SK-N-SH (cell line): Measurements from ENCODE around the gene CDC42SE1. TPM values are rescaled to one million over a fixed set of nuclear protein-coding genes. Genes with fewer than 3 reads are reported as not detected.

ENCODE experiments used
- CTCF ChIA-PET: fragments of 300-600, 350-600 bp; formaldehyde crosslinking; extraction: SDS; loops from one replicate; lab custom pipeline; 2021; lab: Yijun Ruan, JAX
- POLR2A ChIA-PET: fragments of 350-600 bp; sonication (Branson Sonifier 250); formaldehyde crosslinking; extraction: SDS; loops from one replicate; lab custom pipeline; 2020; ENCODE audit warnings: antibody characterized with exemption, inconsistent platforms; lab: Yijun Ruan, JAX
- DNase-seq: peaks from one replicate; pipeline ENCODE4 v3.0.0; 2012
- H2AFZ ChIP-seq: fragments of 200-600 bp; sonication (generic); 2 replicates; pipeline ENCODE4 v1.8.1; 2016; ENCODE audit warnings: antibody characterized with exemption, mild to moderate bottlenecking, low read depth
- H3F3A ChIP-seq: fragments of 200-600 bp; sonication (generic); replicated peaks from 2 replicates; pipeline ENCODE3; 2016; ENCODE audit warnings: antibody characterized with exemption, mild to moderate bottlenecking; ENCODE audit not compliant: insufficient read depth
- H3K27ac ChIP-seq, 2 experiments: fragments of 200-500 bp in 1 of 2; fragments of 200-600 bp in 1 of 2; sonication (Bioruptor generic) in 1 of 2; sonication (generic), shearing (Covaris generic) in 1 of 2; 2 replicates each; pipeline versions ENCODE4 v1.5.1 to v1.6.1; 2014 to 2016; ENCODE audit warnings: low read depth in 2 of 2, inconsistent platforms in 1 of 2, low read length in 1 of 2, mild to moderate bottlenecking in 1 of 2, mixed read lengths in 1 of 2
- H3K27me3 ChIP-seq: fragments of 200-600 bp; sonication (generic), shearing (Covaris generic); 2 replicates; pipeline ENCODE4 v1.6.1; 2016; ENCODE audit warnings: mixed run types; ENCODE audit not compliant: insufficient read depth
- H3K36me3 ChIP-seq, 2 experiments: fragments of 200-500 bp in 1 of 2; fragments of 200-600 bp in 1 of 2; sonication (Bioruptor generic) in 1 of 2; sonication (generic) in 1 of 2; replicated peaks in 1 of 2; 2 replicates each; pipeline versions ENCODE3 to v1.5.1; 2014 to 2016; ENCODE audit warnings: low read length in 1 of 2, mild to moderate bottlenecking in 1 of 2; ENCODE audit not compliant: insufficient read depth in 2 of 2, control insufficient read depth in 1 of 2
- H3K4me1 ChIP-seq, 2 experiments: fragments of 200-500 bp in 1 of 2; fragments of 200-600 bp in 1 of 2; sonication (Bioruptor generic) in 1 of 2; sonication (generic), shearing (Covaris generic) in 1 of 2; 2 replicates each; pipeline versions ENCODE4 v1.5.1 to v1.6.1; 2014 to 2016; ENCODE audit warnings: low read depth in 1 of 2, low read length in 1 of 2, mixed run types in 1 of 2; ENCODE audit not compliant: insufficient read depth in 2 of 2, control insufficient read depth in 1 of 2
- H3K4me2 ChIP-seq: fragments of 200-600 bp; sonication (generic), shearing (Covaris generic); 2 replicates; pipeline ENCODE4 v1.6.1; 2017; ENCODE audit warnings: mixed run types
- H3K4me3 ChIP-seq, 2 experiments: fragments of 200-500 bp in 1 of 2; fragments of 200-600 bp in 1 of 2; sonication (Bioruptor generic) in 1 of 2; sonication (generic), shearing (Covaris generic) in 1 of 2; 2 replicates each; pipeline versions ENCODE4 v1.5.1 to v1.8.1; 2014 to 2016; ENCODE audit warnings: low read depth in 2 of 2, inconsistent platforms in 1 of 2, low read length in 1 of 2, mild to moderate bottlenecking in 1 of 2, mixed read lengths in 1 of 2, moderate library complexity in 1 of 2
- H3K79me2 ChIP-seq: fragments of 200-600 bp; sonication (generic); 2 replicates; pipeline ENCODE4 v1.8.1; 2017; ENCODE audit warnings: mild to moderate bottlenecking; ENCODE audit not compliant: insufficient read depth
- H3K9ac ChIP-seq: fragments of 200-600 bp; sonication (generic); 2 replicates; pipeline ENCODE4 v1.6.1; 2017; ENCODE audit warnings: mixed run types
- H3K9me2 ChIP-seq: fragments of 200-600 bp; sonication (generic); 2 replicates; pipeline ENCODE4 v1.6.1; 2017; ENCODE audit warnings: mixed run types
- H3K9me3 ChIP-seq: fragments of 200-600 bp; sonication (generic); 2 replicates; pipeline ENCODE4 v1.6.1; 2017; ENCODE audit warnings: mixed run types, mild to moderate bottlenecking, moderate library complexity
- H4K20me1 ChIP-seq: fragments of 200-600 bp; sonication (generic); 2 replicates; pipeline ENCODE4 v1.6.1; 2017; ENCODE audit warnings: mild to moderate bottlenecking, mixed run types; ENCODE audit not compliant: insufficient read depth
- ELF1 ChIP-seq: IDR thresholded peaks from 2 replicates; pipeline ENCODE4 v1.4.0; 2012
- EZH2phosphoT487 ChIP-seq: fragments of 200-600 bp; sonication (generic); IDR thresholded peaks from 2 replicates; pipeline ENCODE4 v1.6.1; 2017; ENCODE audit warnings: low read depth, mixed run types, mild to moderate bottlenecking, antibody characterized with exemption, moderate library complexity, borderline replicate concordance
- FOSL2 ChIP-seq: IDR thresholded peaks from 2 replicates; pipeline ENCODE4 v1.4.0; 2012; ENCODE audit warnings: low read depth, mild to moderate bottlenecking, moderate library complexity, borderline replicate concordance
- FOXM1 ChIP-seq: IDR thresholded peaks from 2 replicates; pipeline ENCODE4 v1.4.0; 2012; ENCODE audit warnings: low read depth, mild to moderate bottlenecking
- GABPA ChIP-seq: IDR thresholded peaks from 2 replicates; pipeline ENCODE4 v1.4.0; 2012; ENCODE audit warnings: low read depth, mild to moderate bottlenecking
- IRF3 ChIP-seq: fragments of 150-350 bp; IDR thresholded peaks from 2 replicates; pipeline ENCODE4 v1.6.1; 2016; ENCODE audit warnings: mild to moderate bottlenecking, low read depth, low read length
- JUND ChIP-seq: IDR thresholded peaks from 2 replicates; pipeline ENCODE4 v1.4.0; 2012
- MAX ChIP-seq: IDR thresholded peaks from 2 replicates; pipeline ENCODE4 v1.4.0; 2012; ENCODE audit warnings: low read depth
- MXI1 ChIP-seq: IDR thresholded peaks from 2 replicates; pipeline ENCODE4 v1.6.1; 2012; ENCODE audit warnings: mild to moderate bottlenecking, low read depth, low read length, improper control_type of control experiment
- NFIC ChIP-seq: IDR thresholded peaks from 2 replicates; pipeline ENCODE4 v1.4.0; 2012; ENCODE audit warnings: borderline replicate concordance
- POLR2AphosphoS5 ChIP-seq: IDR thresholded peaks from 2 replicates; pipeline ENCODE4 v1.6.1; 2012; ENCODE audit warnings: low read depth, low read length
- RAD21 ChIP-seq: IDR thresholded peaks from 2 replicates; pipeline ENCODE4 v1.6.1; 2012; ENCODE audit warnings: mild to moderate bottlenecking, low read length
- RCOR1 ChIP-seq: fragments of 150-350 bp; IDR thresholded peaks from 2 replicates; pipeline ENCODE4 v1.6.1; 2017; ENCODE audit warnings: antibody characterized with exemption, low read length
- RXRA ChIP-seq: IDR thresholded peaks from 2 replicates; pipeline ENCODE4 v1.4.0; 2012; ENCODE audit warnings: low read depth, mild to moderate bottlenecking, borderline replicate concordance
- SIN3A ChIP-seq: IDR thresholded peaks from 2 replicates; pipeline ENCODE4 v1.6.1; 2012; ENCODE audit warnings: low read depth, mild to moderate bottlenecking, low read length, moderate library complexity, borderline replicate concordance
- TAF1 ChIP-seq: IDR thresholded peaks from 2 replicates; pipeline ENCODE4 v1.6.1; 2012; ENCODE audit warnings: low read depth, mild to moderate bottlenecking, low read length, moderate library complexity, borderline replicate concordance
- USF1 ChIP-seq: IDR thresholded peaks from 2 replicates; pipeline ENCODE4 v1.4.0; 2012; ENCODE audit warnings: low read depth, borderline replicate concordance
- YY1 ChIP-seq: IDR thresholded peaks from 2 replicates; pipeline ENCODE4 v1.4.0; 2012; ENCODE audit warnings: low read depth, mild to moderate bottlenecking
- WGBS: methylation state at CpG from one replicate; pipeline ENCODE4 v1.1.6; 2017; ENCODE audit warnings: low lambda C conversion rate; 5-methylcytosine and 5-hydroxymethylcytosine counted together
- polyA plus RNA-seq, 3 experiments: library from polyadenylated mRNA; depleted of rRNA; stranded (reverse); fragments of >200 nt; gene quantifications; 2 replicates each; pipeline ENCODE4 v1.2.3, GENCODE V29; 2012
- TF ChIP-seq, protein P1 (sequence below): fragments of 200-600 bp; sonication (generic); IDR thresholded peaks from 2 replicates; pipeline ENCODE4 v1.6.1; 2017; ENCODE audit warnings: antibody characterized with exemption, mild to moderate bottlenecking, moderate library complexity
- TF ChIP-seq, protein P2 (sequence below): fragments of 150-350 bp; IDR thresholded peaks from 2 replicates; pipeline ENCODE4 v1.6.1; 2017; ENCODE audit warnings: antibody characterized with exemption, low read length, low read depth, borderline replicate concordance
- TF ChIP-seq, protein P3 (sequence below): IDR thresholded peaks from 2 replicates; pipeline ENCODE4; 2012

CDC42SE1 gene
- polyA plus RNA-seq, 1 of the 3 experiments (the other 2 are of a cell fraction) = 47.8 TPM

DNA sequence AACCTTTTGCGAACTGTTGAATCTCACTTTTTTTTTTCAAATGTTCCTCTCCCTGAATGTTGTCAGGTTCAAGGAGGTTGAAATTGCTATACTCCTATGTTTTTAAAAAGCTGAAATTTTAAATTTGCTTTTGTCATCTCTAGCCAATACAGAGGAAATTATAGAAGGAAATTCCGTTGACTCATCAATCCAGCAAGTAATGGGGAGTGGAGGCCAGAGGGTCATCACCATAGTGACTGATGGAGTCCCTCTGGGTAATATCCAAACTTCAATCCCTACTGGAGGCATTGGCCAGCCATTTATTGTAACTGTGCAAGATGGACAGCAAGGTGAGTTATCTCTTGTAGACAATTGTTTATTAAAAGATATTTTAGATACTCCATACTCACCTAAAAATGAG lies 47.5 kb upstream of the CDC42SE1 start:
- H3K36me3 ChIP-seq = no peaks in the 10 kb centered on the region
- no peak for DNase-seq
- H3K4me3 ChIP-seq = no peak overlapping the region
- H3K4me2 ChIP-seq = peak overlapping the region; percentile 29; the same call in 1 of the 2 replicates
- CTCF ChIA-PET = interaction anchor here (1.7 kb wide), 1 partner anchor 50 kb away, joined by 5 read pairs; the partner anchor contains the start of gene TNFAIP8L2
- no peaks in the 10 kb centered on the region for H3K9me3 ChIP-seq
- no peak for TF ChIP-seq USF1
- no peak for TF ChIP-seq GABPA
- TF ChIP-seq RXRA = peak; percentile 34; the same call in 1 of the 2 replicates
- 57% methylated on average over 2 of the region's 2 CpGs for WGBS
- peak overlapping the region in 1 of 2 experiments; percentile 48; a peak in 2 of 4 replicates for H3K27ac ChIP-seq
- no peak overlapping the region for H3K9ac ChIP-seq
- POLR2A ChIA-PET = no interaction called here
- no peaks in the 10 kb centered on the region for H3K79me2 ChIP-seq
- H3K27me3 ChIP-seq = no peaks in the 10 kb centered on the region
- H2AFZ ChIP-seq = peak overlapping the region; percentile 68; the same call in 1 of the 2 replicates
- peaks cover 0 to 7% of the 10 kb centered on the region in 2 experiments; a peak in 2 of 4 replicates for H3K4me1 ChIP-seq
- H4K20me1 ChIP-seq = no peaks in the 10 kb centered on the region
- H3F3A ChIP-seq = no peaks in the 10 kb centered on the region
- H3K9me2 ChIP-seq = no peaks in the 10 kb centered on the region

GRCh38 chr1:151104630-151105029 lies 45.2 kb upstream of the CDC42SE1 start:
- peaks cover 0 to 7% of the 10 kb centered on the region in 2 experiments; a peak in 2 of 4 replicates for H3K4me1 ChIP-seq
- no peaks in the 10 kb centered on the region for H3K27me3 ChIP-seq
- H3K27ac ChIP-seq = no peak overlapping the region
- POLR2A ChIA-PET = no interaction called here
- no peaks in the 10 kb centered on the region for H3K9me2 ChIP-seq
- H3K36me3 ChIP-seq = no peaks in the 10 kb centered on the region
- H3K9ac ChIP-seq = no peak overlapping the region
- no peak overlapping the region for H3K4me3 ChIP-seq
- H3K9me3 ChIP-seq = no peaks in the 10 kb centered on the region
- TF ChIP-seq RAD21 (no peak), MXI1 (no peak), EZH2phosphoT487 (no peak), FOSL2 (no peak), IRF3 (no peak), JUND (no peak), MAX (no peak), FOXM1 (no peak), ELF1 (no peak), TAF1 (no peak), POLR2AphosphoS5 (no peak), NFIC (no peak), USF1 (no peak), SIN3A (no peak), RXRA (no peak), RCOR1 (no peak), YY1 (no peak)
- TF ChIP-seq, protein P1, sequence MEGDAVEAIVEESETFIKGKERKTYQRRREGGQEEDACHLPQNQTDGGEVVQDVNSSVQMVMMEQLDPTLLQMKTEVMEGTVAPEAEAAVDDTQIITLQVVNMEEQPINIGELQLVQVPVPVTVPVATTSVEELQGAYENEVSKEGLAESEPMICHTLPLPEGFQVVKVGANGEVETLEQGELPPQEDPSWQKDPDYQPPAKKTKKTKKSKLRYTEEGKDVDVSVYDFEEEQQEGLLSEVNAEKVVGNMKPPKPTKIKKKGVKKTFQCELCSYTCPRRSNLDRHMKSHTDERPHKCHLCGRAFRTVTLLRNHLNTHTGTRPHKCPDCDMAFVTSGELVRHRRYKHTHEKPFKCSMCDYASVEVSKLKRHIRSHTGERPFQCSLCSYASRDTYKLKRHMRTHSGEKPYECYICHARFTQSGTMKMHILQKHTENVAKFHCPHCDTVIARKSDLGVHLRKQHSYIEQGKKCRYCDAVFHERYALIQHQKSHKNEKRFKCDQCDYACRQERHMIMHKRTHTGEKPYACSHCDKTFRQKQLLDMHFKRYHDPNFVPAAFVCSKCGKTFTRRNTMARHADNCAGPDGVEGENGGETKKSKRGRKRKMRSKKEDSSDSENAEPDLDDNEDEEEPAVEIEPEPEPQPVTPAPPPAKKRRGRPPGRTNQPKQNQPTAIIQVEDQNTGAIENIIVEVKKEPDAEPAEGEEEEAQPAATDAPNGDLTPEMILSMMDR = no peak
- TF ChIP-seq, protein P2, sequence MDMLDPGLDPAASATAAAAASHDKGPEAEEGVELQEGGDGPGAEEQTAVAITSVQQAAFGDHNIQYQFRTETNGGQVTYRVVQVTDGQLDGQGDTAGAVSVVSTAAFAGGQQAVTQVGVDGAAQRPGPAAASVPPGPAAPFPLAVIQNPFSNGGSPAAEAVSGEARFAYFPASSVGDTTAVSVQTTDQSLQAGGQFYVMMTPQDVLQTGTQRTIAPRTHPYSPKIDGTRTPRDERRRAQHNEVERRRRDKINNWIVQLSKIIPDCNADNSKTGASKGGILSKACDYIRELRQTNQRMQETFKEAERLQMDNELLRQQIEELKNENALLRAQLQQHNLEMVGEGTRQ = no peak
- TF ChIP-seq, protein P3, sequence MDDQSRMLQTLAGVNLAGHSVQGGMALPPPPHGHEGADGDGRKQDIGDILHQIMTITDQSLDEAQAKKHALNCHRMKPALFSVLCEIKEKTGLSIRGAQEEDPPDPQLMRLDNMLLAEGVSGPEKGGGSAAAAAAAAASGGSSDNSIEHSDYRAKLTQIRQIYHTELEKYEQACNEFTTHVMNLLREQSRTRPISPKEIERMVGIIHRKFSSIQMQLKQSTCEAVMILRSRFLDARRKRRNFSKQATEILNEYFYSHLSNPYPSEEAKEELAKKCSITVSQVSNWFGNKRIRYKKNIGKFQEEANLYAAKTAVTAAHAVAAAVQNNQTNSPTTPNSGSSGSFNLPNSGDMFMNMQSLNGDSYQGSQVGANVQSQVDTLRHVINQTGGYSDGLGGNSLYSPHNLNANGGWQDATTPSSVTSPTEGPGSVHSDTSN = no peak
- no peak overlapping the region for H2AFZ ChIP-seq
- no peak for DNase-seq
- no peaks in the 10 kb centered on the region for H3K79me2 ChIP-seq
- H3K4me2 ChIP-seq = no peak overlapping the region
- H3F3A ChIP-seq = no peaks in the 10 kb centered on the region
- no peaks in the 10 kb centered on the region for H4K20me1 ChIP-seq
- CTCF ChIA-PET = interaction anchor here (0.8 to 9.3 kb wide), 4 partner anchors 9 to 147 kb away, joined by 3 to 113 read pairs (median 4); partner anchors contain the start of gene TNFAIP8L2
